ENCODE results near the gene AUTS2. TPM values are rescaled to one million over a fixed set of nuclear protein-coding genes. Genes with fewer than 3 reads are reported as not detected.
A peak's percentile ranks its signal among the peaks of the same experiment; 100 is the strongest.

Gene AUTS2
- total RNA-seq, 1 experiment from 2014 or later: 38.5 TPM

DNA sequence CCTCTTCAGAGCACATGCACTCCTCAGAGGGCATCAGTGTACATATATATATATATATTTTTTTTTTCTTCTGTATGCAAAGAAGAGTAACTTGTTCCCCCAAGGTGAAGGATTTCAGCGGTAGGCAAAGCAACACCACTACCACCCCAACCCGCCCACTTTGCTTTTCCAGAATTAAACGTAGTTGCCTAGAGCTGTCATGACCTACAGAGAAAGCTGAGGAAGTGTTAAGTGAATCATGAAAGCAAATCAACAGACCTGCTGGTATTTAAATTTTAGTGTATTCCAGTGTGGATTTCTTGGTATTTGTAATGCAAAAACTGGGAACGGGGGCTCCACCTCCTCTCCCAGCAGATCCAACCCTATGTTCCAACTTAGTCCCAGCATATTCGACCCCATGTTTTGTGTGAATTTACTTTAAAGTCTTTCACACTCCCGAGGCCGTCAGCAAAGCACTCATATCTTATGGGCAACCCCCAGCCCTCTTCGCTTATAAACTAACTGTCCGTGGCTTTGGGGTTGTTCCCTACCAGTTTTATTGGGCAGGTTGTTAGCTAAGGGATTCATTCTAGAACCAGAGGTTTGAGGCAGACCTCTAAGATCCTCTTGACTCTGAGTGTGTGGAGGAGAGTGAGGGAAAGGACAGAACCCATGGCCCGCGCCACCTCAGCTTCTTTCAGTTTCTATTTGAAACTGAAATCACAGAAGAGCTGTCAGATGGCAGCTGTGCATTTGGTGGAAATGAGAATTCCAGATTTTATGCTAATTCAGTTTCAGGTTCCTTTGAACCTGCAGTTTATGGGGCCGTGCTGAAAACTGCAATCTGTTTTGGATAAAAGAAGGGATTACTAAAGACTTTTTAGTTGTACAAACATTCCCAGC lies 1083.4 kb downstream of the AUTS2 start:
- H3K4me2 ChIP-seq (ENCODE audit: low read depth, low read length, poor library complexity, severe bottlenecking): peak overlapping the region; percentile 65
- H3K9me3 ChIP-seq (ENCODE audit: low read length): no peaks in the 10 kb centered on the region
- H3K9ac ChIP-seq (ENCODE audit: low read length): peak overlapping the region; percentile 33; the same call in 1 of the 2 replicates
- no peak for DNase-seq
- no peaks in the 10 kb centered on the region for H3K36me3 ChIP-seq (ENCODE audit: insufficient read depth, low read length)
- H4K20me1 ChIP-seq (ENCODE audit: insufficient read depth, low read depth, low read length): no peaks in the 10 kb centered on the region
- no peaks in the 10 kb centered on the region for H3K27me3 ChIP-seq (ENCODE audit: low read length)
- peak overlapping the region; percentile 45; the same call in 1 of the 2 replicates for H3K4me3 ChIP-seq (ENCODE audit: low read length)
- no peak overlapping the region for H2AFZ ChIP-seq (ENCODE audit: low read length)
- H3K9me2 ChIP-seq (replicated peaks; ENCODE audit: insufficient read depth, low read length): no peaks in the 10 kb centered on the region
- H3K27ac ChIP-seq (ENCODE audit: low read length): no peak overlapping the region
- H3K4me1 ChIP-seq (ENCODE audit: low read length): peaks cover 19% of the 10 kb centered on the region
- H3K79me2 ChIP-seq (ENCODE audit: low read length): no peaks in the 10 kb centered on the region

DNA sequence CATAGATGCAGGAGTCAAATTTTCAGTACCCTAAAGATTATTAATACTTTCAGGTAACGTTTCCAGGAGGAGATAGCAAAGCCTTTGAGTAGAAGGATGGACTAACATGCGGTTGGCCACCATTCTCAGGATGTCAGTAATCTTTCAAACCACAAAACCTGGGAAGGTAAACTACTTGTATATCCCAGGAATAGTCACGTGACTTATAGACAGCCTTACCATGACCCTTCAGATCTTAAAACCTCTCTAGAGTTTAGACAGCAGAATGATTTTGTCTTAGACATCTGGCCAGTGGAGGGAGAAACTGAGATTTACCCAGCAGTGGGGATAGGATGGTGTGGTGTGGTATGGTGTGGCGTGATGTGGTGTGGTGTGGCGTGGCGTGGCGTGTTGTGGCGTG lies 1085.9 kb downstream of the AUTS2 start:
- Histone ChIP-seq H3K27ac (ENCODE audit: low read length) (no peak overlapping the region), H3K79me2 (ENCODE audit: low read length) (no peaks in the 10 kb centered on the region), H3K4me1 (ENCODE audit: low read length) (peaks cover 11% of the 10 kb centered on the region), H3K4me3 (ENCODE audit: low read length) (no peak overlapping the region), H3K27me3 (ENCODE audit: low read length) (no peaks in the 10 kb centered on the region), H2AFZ (ENCODE audit: low read length) (no peak overlapping the region), H3K4me2 (ENCODE audit: low read depth, low read length, poor library complexity, severe bottlenecking) (no peak overlapping the region), H3K9me3 (ENCODE audit: low read length) (no peaks in the 10 kb centered on the region), H3K9me2 (replicated peaks; ENCODE audit: insufficient read depth, low read length) (no peaks in the 10 kb centered on the region), H3K9ac (ENCODE audit: low read length) (no peak overlapping the region), H3K36me3 (ENCODE audit: insufficient read depth, low read length) (no peaks in the 10 kb centered on the region), H4K20me1 (ENCODE audit: insufficient read depth, low read depth, low read length) (no peaks in the 10 kb centered on the region)
- DNase-seq: no peak

GRCh38 chr7:70693321-70693685 lies 1095.0 kb downstream of the AUTS2 start:
- H3K27ac ChIP-seq (ENCODE audit: low read length): no peak overlapping the region
- H3K4me3 ChIP-seq (ENCODE audit: low read length): peak overlapping the region; percentile 81
- no peaks in the 10 kb centered on the region for H3K9me2 ChIP-seq (replicated peaks; ENCODE audit: insufficient read depth, low read length)
- no peaks in the 10 kb centered on the region; the same call in 1 of the 2 replicates for H3K36me3 ChIP-seq (ENCODE audit: insufficient read depth, low read length)
- DNase-seq: no peak
- H3K4me2 ChIP-seq (ENCODE audit: low read depth, low read length, poor library complexity, severe bottlenecking): peak overlapping the region; percentile 79
- no peaks in the 10 kb centered on the region; the same call in 1 of the 2 replicates for H3K27me3 ChIP-seq (ENCODE audit: low read length)
- H3K9me3 ChIP-seq (ENCODE audit: low read length): no peaks in the 10 kb centered on the region
- H3K9ac ChIP-seq (ENCODE audit: low read length): peak overlapping the region; percentile 79; the same call in 1 of the 2 replicates
- H3K79me2 ChIP-seq (ENCODE audit: low read length): peaks cover 28% of the 10 kb centered on the region
- H3K4me1 ChIP-seq (ENCODE audit: low read length): peaks cover 45% of the 10 kb centered on the region
- H2AFZ ChIP-seq (ENCODE audit: low read length): no peak overlapping the region
- peaks cover 12% of the 10 kb centered on the region for H4K20me1 ChIP-seq (ENCODE audit: insufficient read depth, low read depth, low read length)

DNA sequence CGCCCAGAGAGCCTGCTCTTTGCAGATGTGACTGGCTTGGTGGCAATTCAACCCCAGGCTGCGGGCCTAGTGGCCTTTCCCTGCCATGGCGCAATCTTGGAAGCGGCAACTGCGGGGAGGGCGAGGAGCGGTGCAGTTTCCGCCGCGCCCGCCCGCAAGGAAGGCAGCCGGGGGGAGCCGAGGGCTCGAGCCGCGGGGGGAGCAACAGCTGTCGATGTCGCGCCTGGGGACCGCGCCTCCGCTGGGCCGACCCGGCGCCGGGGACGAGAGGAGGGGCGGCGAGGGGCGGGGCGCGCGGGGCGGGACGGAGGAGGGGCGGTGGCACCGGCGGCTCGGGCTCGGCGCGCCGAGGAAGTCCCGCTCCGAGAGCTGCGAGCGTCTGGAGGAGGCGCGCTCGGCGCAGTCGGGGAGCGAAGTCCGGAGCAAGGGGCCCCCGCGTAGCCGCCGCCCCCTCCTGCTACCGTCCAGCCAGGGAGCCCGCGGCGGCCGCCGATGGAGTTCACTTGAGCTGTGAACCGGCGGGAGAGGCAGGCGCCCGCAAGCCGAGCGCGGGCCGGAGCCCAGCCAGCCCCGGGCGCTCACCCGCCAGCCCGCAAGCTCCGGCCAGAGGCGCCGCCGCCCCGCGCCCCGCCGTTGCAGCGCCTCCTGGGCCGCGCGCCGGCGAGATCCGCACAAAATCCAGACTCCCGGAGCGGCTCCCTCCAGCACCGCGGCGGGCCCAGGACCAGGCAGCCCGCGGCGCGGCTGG lies 1095.6 kb downstream of the AUTS2 start:
- H3K79me2 ChIP-seq (ENCODE audit: low read length): peaks cover 34% of the 10 kb centered on the region
- no peak overlapping the region for H3K27ac ChIP-seq (ENCODE audit: low read length)
- H4K20me1 ChIP-seq (ENCODE audit: insufficient read depth, low read depth, low read length): peaks cover 14% of the 10 kb centered on the region
- H3K9me2 ChIP-seq (replicated peaks; ENCODE audit: insufficient read depth, low read length): no peaks in the 10 kb centered on the region
- peak; percentile 83 for DNase-seq
- peaks cover 2% of the 10 kb centered on the region; the same call in 1 of the 2 replicates for H3K36me3 ChIP-seq (ENCODE audit: insufficient read depth, low read length)
- peaks cover 50% of the 10 kb centered on the region for H3K4me1 ChIP-seq (ENCODE audit: low read length)
- no peak overlapping the region for H2AFZ ChIP-seq (ENCODE audit: low read length)
- H3K4me2 ChIP-seq (ENCODE audit: low read depth, low read length, poor library complexity, severe bottlenecking): peak overlapping the region; percentile 79
- no peaks in the 10 kb centered on the region for H3K9me3 ChIP-seq (ENCODE audit: low read length)
- no peaks in the 10 kb centered on the region; the same call in 1 of the 2 replicates for H3K27me3 ChIP-seq (ENCODE audit: low read length)
- H3K9ac ChIP-seq (ENCODE audit: low read length): peak overlapping the region; percentile 79
- H3K4me3 ChIP-seq (ENCODE audit: low read length): peak overlapping the region; percentile 81

GRCh38 chr7:70694434-70694970 lies 1096.2 kb downstream of the AUTS2 start:
- Histone ChIP-seq H3K79me2 (ENCODE audit: low read length) (peaks cover 40% of the 10 kb centered on the region), H3K4me3 (ENCODE audit: low read length) (peak overlapping the region; percentile 81), H3K9ac (ENCODE audit: low read length) (peak overlapping the region; percentile 79), H3K9me3 (ENCODE audit: low read length) (no peaks in the 10 kb centered on the region), H2AFZ (ENCODE audit: low read length) (no peak overlapping the region), H3K27ac (ENCODE audit: low read length) (peak overlapping the region; percentile 55; the same call in 1 of the 2 replicates), H3K27me3 (ENCODE audit: low read length) (no peaks in the 10 kb centered on the region; the same call in 1 of the 2 replicates), H3K4me1 (ENCODE audit: low read length) (peaks cover 55% of the 10 kb centered on the region), H4K20me1 (ENCODE audit: insufficient read depth, low read depth, low read length) (peaks cover 19% of the 10 kb centered on the region), H3K9me2 (replicated peaks; ENCODE audit: insufficient read depth, low read length) (no peaks in the 10 kb centered on the region), H3K36me3 (ENCODE audit: insufficient read depth, low read length) (peaks cover 9% of the 10 kb centered on the region; the same call in 1 of the 2 replicates), H3K4me2 (ENCODE audit: low read depth, low read length, poor library complexity, severe bottlenecking) (peak overlapping the region; percentile 79)
- peak; percentile 72 for DNase-seq

DNA sequence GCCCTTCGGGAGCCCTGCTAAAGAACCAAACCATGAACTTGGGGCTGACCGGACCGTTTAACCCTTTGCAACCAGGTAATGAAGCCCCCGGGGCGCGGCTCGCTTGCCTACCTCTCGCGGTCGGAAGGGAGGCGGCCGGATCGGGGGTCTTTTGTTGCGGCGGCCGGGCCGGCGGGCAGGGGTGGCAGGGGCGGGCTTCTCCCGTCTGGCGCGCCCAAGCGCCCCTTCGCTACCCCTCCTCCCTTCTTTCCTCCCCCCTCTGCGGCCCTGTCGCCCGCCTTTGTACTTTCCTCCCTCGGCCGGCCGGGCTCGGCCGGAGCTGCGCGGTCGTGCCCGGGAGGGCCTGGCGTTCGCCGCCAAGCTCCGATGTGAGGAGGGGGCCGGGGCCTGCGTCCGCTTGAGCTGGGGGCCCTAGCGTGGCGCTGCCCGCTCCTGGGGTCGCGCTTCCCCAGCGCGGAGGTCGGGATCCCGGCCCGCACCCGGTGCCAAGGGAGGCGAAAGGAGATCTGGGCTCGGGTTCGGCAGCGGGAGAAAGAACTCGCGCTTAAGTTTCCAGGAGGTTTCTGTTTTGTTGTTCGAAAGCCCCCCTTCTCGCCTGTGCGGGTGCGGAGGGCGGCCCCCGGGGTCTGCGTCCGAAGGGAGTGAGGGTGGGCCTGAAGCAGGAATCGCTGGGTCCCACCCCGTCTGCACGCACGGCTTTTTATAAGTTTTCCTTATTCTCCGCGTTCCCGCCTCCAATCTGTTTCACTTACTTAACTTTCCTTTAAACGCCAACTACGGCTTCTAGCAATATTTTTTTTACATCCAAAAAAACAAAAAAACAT lies 1096.9 kb downstream of the AUTS2 start:
- peaks cover 53% of the 10 kb centered on the region for H3K4me1 ChIP-seq (ENCODE audit: low read length)
- peak overlapping the region; percentile 55 for H3K27ac ChIP-seq (ENCODE audit: low read length)
- peak overlapping the region; percentile 79 for H3K9ac ChIP-seq (ENCODE audit: low read length)
- peaks cover 19% of the 10 kb centered on the region for H4K20me1 ChIP-seq (ENCODE audit: insufficient read depth, low read depth, low read length)
- H2AFZ ChIP-seq (ENCODE audit: low read length): no peak overlapping the region
- H3K36me3 ChIP-seq (ENCODE audit: insufficient read depth, low read length): peaks cover 9% of the 10 kb centered on the region; the same call in 1 of the 2 replicates
- no peaks in the 10 kb centered on the region; the same call in 1 of the 2 replicates for H3K27me3 ChIP-seq (ENCODE audit: low read length)
- H3K4me2 ChIP-seq (ENCODE audit: low read depth, low read length, poor library complexity, severe bottlenecking): peak overlapping the region; percentile 79
- no peaks in the 10 kb centered on the region for H3K9me2 ChIP-seq (replicated peaks; ENCODE audit: insufficient read depth, low read length)
- peak overlapping the region; percentile 81 for H3K4me3 ChIP-seq (ENCODE audit: low read length)
- H3K9me3 ChIP-seq (ENCODE audit: low read length): no peaks in the 10 kb centered on the region
- peaks cover 46% of the 10 kb centered on the region for H3K79me2 ChIP-seq (ENCODE audit: low read length)
- peak; percentile 50 for DNase-seq

GRCh38 chr7:70695795-70696083 lies 1097.5 kb downstream of the AUTS2 start:
- peak overlapping the region; percentile 79 for H3K9ac ChIP-seq (ENCODE audit: low read length)
- H3K36me3 ChIP-seq (ENCODE audit: insufficient read depth, low read length): peaks cover 9% of the 10 kb centered on the region; the same call in 1 of the 2 replicates
- H3K27ac ChIP-seq (ENCODE audit: low read length): peak overlapping the region; percentile 55
- H4K20me1 ChIP-seq (ENCODE audit: insufficient read depth, low read depth, low read length): peaks cover 19% of the 10 kb centered on the region
- H2AFZ ChIP-seq (ENCODE audit: low read length): no peak overlapping the region
- peak overlapping the region; percentile 81 for H3K4me3 ChIP-seq (ENCODE audit: low read length)
- H3K4me1 ChIP-seq (ENCODE audit: low read length): peaks cover 52% of the 10 kb centered on the region
- peak; percentile 79 for DNase-seq
- no peaks in the 10 kb centered on the region; the same call in 1 of the 2 replicates for H3K27me3 ChIP-seq (ENCODE audit: low read length)
- H3K9me3 ChIP-seq (ENCODE audit: low read length): no peaks in the 10 kb centered on the region
- no peaks in the 10 kb centered on the region for H3K9me2 ChIP-seq (replicated peaks; ENCODE audit: insufficient read depth, low read length)
- H3K79me2 ChIP-seq (ENCODE audit: low read length): peaks cover 51% of the 10 kb centered on the region
- H3K4me2 ChIP-seq (ENCODE audit: low read depth, low read length, poor library complexity, severe bottlenecking): peak overlapping the region; percentile 79

All from Karpas-422 (cell line).